ENCODE results near the gene PTGIS.

Gene PTGIS

GRCh38 chr20:49475292-49476015 is 92.5 kb downstream of the PTGIS start:
- DNase-seq (ENCODE audit: low read depth in 3 of 3, low spot score in 1 of 3): no peak

- DNase-seq (ENCODE audit: low read depth in 3 of 3, low spot score in 1 of 3): no peak
These were observed 96.5 kb downstream of the PTGIS start for GRCh38 chr20:49471397-49471796.

- DNase-seq (ENCODE audit: low read depth in 3 of 3, low spot score in 1 of 3): no peak
These were observed 97.0 kb downstream of the PTGIS start for GRCh38 chr20:49470922-49471321.

DNA sequence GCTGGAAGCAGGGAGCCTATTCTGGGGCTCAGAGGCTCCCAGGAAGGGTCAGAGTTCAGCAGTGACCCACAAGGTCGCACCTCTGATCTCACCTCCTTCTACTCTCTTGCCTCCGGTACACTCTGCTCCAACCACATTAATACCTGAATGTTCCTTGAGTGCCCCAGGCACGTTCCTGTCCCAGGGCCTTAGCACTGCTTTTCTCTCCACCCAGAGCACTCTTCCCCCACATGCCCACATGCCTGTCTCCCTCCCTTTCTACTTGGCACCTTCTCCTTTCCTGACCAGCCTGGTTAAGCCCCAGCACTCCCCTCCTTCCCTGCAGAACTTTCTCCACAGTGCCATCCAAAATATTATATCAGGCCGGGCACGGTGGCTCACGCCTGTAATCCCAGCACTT is 98.9 kb downstream of the PTGIS start:
- no peak for DNase-seq (ENCODE audit: low read depth in 3 of 3, low spot score in 1 of 3)

- DNase-seq (ENCODE audit: low read depth in 3 of 3, low spot score in 1 of 3): no peak
These were observed 99.5 kb downstream of the PTGIS start for GRCh38 chr20:49468412-49468811.

- no peak for DNase-seq (ENCODE audit: low read depth in 3 of 3, low spot score in 1 of 3)
These were observed 101.6 kb downstream of the PTGIS start for GRCh38 chr20:49466114-49466912.

DNA sequence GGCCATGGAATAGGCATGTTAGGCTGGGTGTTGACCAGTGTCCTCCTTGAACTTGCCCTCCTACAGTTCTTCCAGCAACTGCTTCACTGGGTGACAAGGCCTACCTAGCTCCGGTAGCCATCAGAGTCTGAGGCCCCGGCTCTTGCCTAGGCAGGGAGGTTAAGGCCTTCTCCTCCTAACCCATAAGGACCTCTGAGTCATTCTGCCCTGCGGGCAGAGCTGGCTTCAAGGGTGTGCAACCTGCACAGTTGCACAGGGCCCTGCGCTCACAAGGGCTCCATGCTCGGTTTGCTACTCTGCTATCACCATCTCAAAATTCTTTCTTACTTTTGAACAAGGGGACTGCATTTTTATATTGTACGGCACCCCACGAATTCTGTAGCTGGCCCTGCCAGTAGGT is 103.4 kb downstream of the PTGIS start:
- no peak for DNase-seq (ENCODE audit: low read depth in 3 of 3, low spot score in 1 of 3)

DNA sequence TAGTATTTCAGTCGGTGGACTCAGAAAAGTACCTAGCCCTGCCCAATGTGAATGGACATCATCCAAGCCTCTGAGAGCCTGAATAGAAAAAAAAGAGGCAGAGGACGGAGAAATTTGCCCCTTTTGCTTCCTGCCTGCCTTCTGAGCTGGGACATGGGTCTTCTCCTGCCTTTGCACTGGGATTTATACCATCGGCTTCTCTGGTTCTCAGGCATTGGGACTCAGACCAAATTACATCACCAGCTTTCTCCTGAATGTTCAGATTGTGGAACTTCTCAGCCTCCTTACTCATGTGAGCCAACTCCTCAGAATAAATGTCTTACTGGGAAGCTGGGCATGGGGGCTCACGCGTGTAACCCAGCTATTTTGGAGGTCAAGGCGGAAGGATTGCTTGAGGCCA is 105.3 kb downstream of the PTGIS start:
- no peak for DNase-seq (ENCODE audit: low read depth in 3 of 3, low spot score in 1 of 3)

- no peak for DNase-seq (ENCODE audit: low read depth in 3 of 3, low spot score in 1 of 3)
These were observed 105.9 kb downstream of the PTGIS start for GRCh38 chr20:49461894-49462620.

DNA sequence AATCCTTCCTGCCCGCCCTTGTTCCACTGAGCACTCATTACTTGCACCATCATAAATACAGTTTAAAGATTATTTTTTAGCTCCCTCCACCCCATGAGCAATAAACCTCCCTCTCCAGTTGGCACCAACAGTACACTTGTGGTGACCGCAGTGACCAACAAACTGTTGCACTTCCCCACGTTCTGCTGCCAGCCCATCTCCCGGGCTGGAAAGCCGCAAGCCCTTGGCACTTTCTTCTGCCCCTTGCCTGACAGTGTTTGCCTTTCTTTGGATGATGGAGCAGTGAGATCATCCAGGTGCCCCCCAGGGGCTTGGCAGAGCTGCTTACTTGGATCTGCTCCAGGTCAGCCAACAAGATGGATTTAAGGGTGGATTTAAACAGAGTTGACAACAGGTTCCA is 107.0 kb downstream of the PTGIS start:
- DNase-seq (ENCODE audit: low read depth in 3 of 3, low spot score in 1 of 3): no peak

- DNase-seq (ENCODE audit: low read depth in 3 of 3, low spot score in 1 of 3): no peak
These were observed 107.8 kb downstream of the PTGIS start for GRCh38 chr20:49460131-49460530.

- DNase-seq (ENCODE audit: low read depth in 3 of 3, low spot score in 1 of 3): no peak
These were observed 108.3 kb downstream of the PTGIS start for GRCh38 chr20:49459684-49460083.

GRCh38 chr20:49457444-49457843 is 110.5 kb downstream of the PTGIS start:
- no peak for DNase-seq (ENCODE audit: low read depth in 3 of 3, low spot score in 1 of 3)

- no peak for DNase-seq (ENCODE audit: low read depth in 3 of 3, low spot score in 1 of 3)
These were observed 111.3 kb downstream of the PTGIS start for GRCh38 chr20:49456646-49457045.

- DNase-seq (ENCODE audit: low read depth in 3 of 3, low spot score in 1 of 3): no peak
These were observed 112.2 kb downstream of the PTGIS start for GRCh38 chr20:49455691-49456090.
